Astrocyte (in vitro differentiated cells and primary cell): ENCODE results near the gene FAM241B. TPM values are rescaled to one million over a fixed set of nuclear protein-coding genes. Genes with fewer than 3 reads are reported as not detected.
A peak's percentile ranks its signal among the peaks of the same experiment; 100 is the strongest.

Source experiments
- DNase-seq: peaks from one replicate; pipeline ENCODE4 v3.0.0-alpha.2; 2010; ENCODE audit warnings: low read depth
- FAIRE-seq: peaks from 2 replicates; lab custom pipeline; 2011; peaks lifted over from hg19 to GRCh38; lab: Jason Lieb, UNC
- H2AFZ ChIP-seq: 2 replicates; pipeline ENCODE4 v1.6.0; 2012; ENCODE audit warnings: low read depth, low read length, inconsistent platforms
- H3K27ac ChIP-seq: 2 replicates; pipeline ENCODE4 v1.5.1; 2011; ENCODE audit warnings: low read depth, low read length, inconsistent platforms
- H3K27me3 ChIP-seq: 2 replicates; pipeline ENCODE4 v1.6.0; 2011; ENCODE audit warnings: low read length, inconsistent platforms; ENCODE audit not compliant: insufficient read depth
- H3K36me3 ChIP-seq: 2 replicates; pipeline ENCODE4 v1.5.1; 2011; ENCODE audit warnings: low read length, inconsistent platforms; ENCODE audit not compliant: insufficient read depth
- H3K4me1 ChIP-seq: 2 replicates; pipeline ENCODE4 v1.5.1; 2011; ENCODE audit warnings: low read length, inconsistent platforms; ENCODE audit not compliant: insufficient read depth
- H3K4me2 ChIP-seq: 2 replicates; pipeline ENCODE4 v1.6.0; 2012; ENCODE audit warnings: low read length, inconsistent platforms
- H3K4me3 ChIP-seq: 2 replicates; pipeline ENCODE4 v1.5.1; 2011; ENCODE audit warnings: low read depth, mild to moderate bottlenecking, low read length, inconsistent platforms; ENCODE audit not compliant: insufficient read depth
- H3K79me2 ChIP-seq: 2 replicates; pipeline ENCODE4 v1.6.0; 2012; ENCODE audit warnings: mild to moderate bottlenecking, low read length, inconsistent platforms; ENCODE audit not compliant: insufficient read depth
- H3K9ac ChIP-seq: 2 replicates; pipeline ENCODE4 v1.6.0; 2012; ENCODE audit warnings: mild to moderate bottlenecking, low read length, inconsistent platforms
- H3K9me3 ChIP-seq: 2 replicates; pipeline ENCODE4 v1.5.1; 2012; ENCODE audit warnings: low read depth, mild to moderate bottlenecking, low read length, inconsistent platforms; ENCODE audit not compliant: insufficient read depth
- H4K20me1 ChIP-seq: 2 replicates; pipeline ENCODE4 v1.6.0; 2012; ENCODE audit warnings: low read length, inconsistent platforms; ENCODE audit not compliant: insufficient read depth
- H3K27ac Mint-ChIP-seq: one replicate; pipeline ENCODE4 v1.8.0; 2021; ENCODE audit warnings: mild to moderate bottlenecking, mixed read lengths; ENCODE audit not compliant: unreplicated experiment
- H3K27me3 Mint-ChIP-seq: one replicate; pipeline ENCODE4 v1.8.0; 2021; ENCODE audit warnings: low read depth, mixed read lengths; ENCODE audit not compliant: unreplicated experiment
- H3K36me3 Mint-ChIP-seq: one replicate; pipeline ENCODE4 v1.8.0; 2021; ENCODE audit warnings: low read depth, mixed read lengths; ENCODE audit not compliant: unreplicated experiment
- H3K4me1 Mint-ChIP-seq: one replicate; pipeline ENCODE4 v1.8.0; 2021; ENCODE audit warnings: low read depth, mixed read lengths; ENCODE audit not compliant: unreplicated experiment
- H3K4me3 Mint-ChIP-seq: one replicate; pipeline ENCODE4 v1.8.0; 2021; ENCODE audit warnings: mild to moderate bottlenecking, moderate library complexity, mixed read lengths; ENCODE audit not compliant: unreplicated experiment
- H3K9me3 Mint-ChIP-seq: one replicate; pipeline ENCODE4 v1.8.0; 2021; ENCODE audit warnings: mild to moderate bottlenecking, mixed read lengths; ENCODE audit not compliant: unreplicated experiment
- EZH2 ChIP-seq: IDR thresholded peaks from 2 replicates; pipeline ENCODE4 v1.6.1; 2012; ENCODE audit warnings: mild to moderate bottlenecking, low read length, inconsistent platforms; ENCODE audit not compliant: insufficient read depth
- total RNA-seq: library from RNA; stranded (reverse); gene quantifications from 2 replicates; pipeline ENCODE4 v1.2.1, GENCODE V29; 2021
- TF ChIP-seq, protein P1 (sequence below): IDR thresholded peaks from 2 replicates; pipeline ENCODE4 v1.5.1; 2011; ENCODE audit warnings: low read depth, mild to moderate bottlenecking, inconsistent platforms, low read length, moderate library complexity; ENCODE audit not compliant: insufficient read depth

The FAM241B gene
- total RNA-seq, 1 donor from 2014 or later = 4.4 TPM

DNA sequence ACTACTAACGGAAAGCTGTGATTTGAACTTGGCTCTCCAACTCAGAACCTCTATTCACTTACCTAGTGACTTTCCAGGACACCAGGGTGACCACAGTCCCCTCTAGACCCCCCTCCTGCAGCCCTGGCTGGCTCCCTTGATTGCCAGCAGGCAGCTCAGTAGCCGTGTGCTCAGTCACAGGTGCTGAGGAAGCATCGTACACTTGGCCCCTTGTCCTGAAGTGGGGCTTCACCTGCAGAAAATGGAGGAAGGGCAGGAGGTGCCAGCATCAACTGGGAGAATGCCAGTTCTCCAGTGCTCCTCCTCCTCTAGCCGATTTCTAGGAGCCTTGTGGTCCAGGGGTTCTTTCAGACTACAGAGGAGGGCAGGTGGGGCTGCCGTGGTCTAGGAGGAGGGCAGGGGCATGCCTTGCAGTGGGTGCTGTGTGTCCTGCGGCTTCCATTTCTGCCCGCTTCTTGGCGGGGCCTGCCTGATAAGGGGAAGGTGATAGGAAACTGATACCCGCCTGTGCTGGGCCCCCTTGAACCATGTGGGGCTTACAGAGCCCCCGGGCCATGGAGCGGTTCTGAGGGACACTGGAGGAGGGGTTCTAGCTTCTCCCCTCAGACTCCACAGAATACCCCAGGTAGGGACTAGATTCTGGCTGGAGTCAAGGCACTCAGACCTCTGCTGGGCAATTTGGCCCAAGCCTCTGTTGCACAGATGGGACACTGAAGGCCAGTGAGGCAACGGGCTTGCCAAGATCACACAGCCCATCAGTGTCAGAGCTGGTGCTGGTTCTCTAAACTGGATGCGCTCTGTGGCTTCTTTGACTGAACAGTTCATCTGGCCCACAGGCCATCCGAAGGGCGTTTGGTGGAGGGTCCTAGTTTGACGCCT lies 14.0 kb downstream of the FAM241B start:
- H3K4me3 Mint-ChIP-seq = no peak overlapping the region
- Histone ChIP-seq H4K20me1 (no peaks in the 10 kb centered on the region), H3K4me3 (no peak overlapping the region), H3K9me3 (no peaks in the 10 kb centered on the region), H3K27me3 (peaks cover 29% of the 10 kb centered on the region), H3K79me2 (no peaks in the 10 kb centered on the region), H3K27ac (no peak overlapping the region), H2AFZ (no peak overlapping the region), H3K36me3 (no peaks in the 10 kb centered on the region), H3K4me1 (no peaks in the 10 kb centered on the region), H3K4me2 (no peak overlapping the region), H3K9ac (no peak overlapping the region)
- no peaks in the 10 kb centered on the region for H3K9me3 Mint-ChIP-seq
- no peaks in the 10 kb centered on the region for H3K36me3 Mint-ChIP-seq
- FAIRE-seq (no peak), DNase-seq (no peak)
- H3K27ac Mint-ChIP-seq = no peak overlapping the region
- H3K27me3 Mint-ChIP-seq = peaks cover 43% of the 10 kb centered on the region
- peaks cover 5% of the 10 kb centered on the region for H3K4me1 Mint-ChIP-seq
- TF ChIP-seq, protein P1, sequence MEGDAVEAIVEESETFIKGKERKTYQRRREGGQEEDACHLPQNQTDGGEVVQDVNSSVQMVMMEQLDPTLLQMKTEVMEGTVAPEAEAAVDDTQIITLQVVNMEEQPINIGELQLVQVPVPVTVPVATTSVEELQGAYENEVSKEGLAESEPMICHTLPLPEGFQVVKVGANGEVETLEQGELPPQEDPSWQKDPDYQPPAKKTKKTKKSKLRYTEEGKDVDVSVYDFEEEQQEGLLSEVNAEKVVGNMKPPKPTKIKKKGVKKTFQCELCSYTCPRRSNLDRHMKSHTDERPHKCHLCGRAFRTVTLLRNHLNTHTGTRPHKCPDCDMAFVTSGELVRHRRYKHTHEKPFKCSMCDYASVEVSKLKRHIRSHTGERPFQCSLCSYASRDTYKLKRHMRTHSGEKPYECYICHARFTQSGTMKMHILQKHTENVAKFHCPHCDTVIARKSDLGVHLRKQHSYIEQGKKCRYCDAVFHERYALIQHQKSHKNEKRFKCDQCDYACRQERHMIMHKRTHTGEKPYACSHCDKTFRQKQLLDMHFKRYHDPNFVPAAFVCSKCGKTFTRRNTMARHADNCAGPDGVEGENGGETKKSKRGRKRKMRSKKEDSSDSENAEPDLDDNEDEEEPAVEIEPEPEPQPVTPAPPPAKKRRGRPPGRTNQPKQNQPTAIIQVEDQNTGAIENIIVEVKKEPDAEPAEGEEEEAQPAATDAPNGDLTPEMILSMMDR = no peak
- TF ChIP-seq EZH2 = no peak

- H3K9ac ChIP-seq = no peak overlapping the region
- no peaks in the 10 kb centered on the region for H3K79me2 ChIP-seq
- FAIRE-seq = no peak
- no peaks in the 10 kb centered on the region for H3K4me1 ChIP-seq
- H2AFZ ChIP-seq = no peak overlapping the region
- Mint-ChIP-seq H3K9me3 (no peaks in the 10 kb centered on the region), H3K4me3 (no peak overlapping the region), H3K27me3 (peaks cover 48% of the 10 kb centered on the region), H3K27ac (no peak overlapping the region), H3K4me1 (peaks cover 5% of the 10 kb centered on the region), H3K36me3 (no peaks in the 10 kb centered on the region)
- no peaks in the 10 kb centered on the region for H4K20me1 ChIP-seq
- peaks cover 29% of the 10 kb centered on the region for H3K27me3 ChIP-seq
- peak; percentile 16 for DNase-seq
- H3K4me3 ChIP-seq = no peak overlapping the region
- no peak overlapping the region for H3K27ac ChIP-seq
- H3K36me3 ChIP-seq = no peaks in the 10 kb centered on the region
- H3K9me3 ChIP-seq = no peaks in the 10 kb centered on the region
- no peak overlapping the region for H3K4me2 ChIP-seq
- TF ChIP-seq EZH2 = no peak
- TF ChIP-seq, protein P1 = peak; percentile 79
Observed at GRCh38 chr10:69644658-69645295, 14.7 kb downstream of the FAM241B start.
